Liver (tissue), 9 donors: ENCODE data around the gene TSPAN5. TPM values are rescaled to one million over a fixed set of nuclear protein-coding genes. Genes with fewer than 3 reads are reported as not detected.

ENCODE experiments used
- DNase-seq: peaks from one replicate; pipeline ENCODE4 v3.0.0-alpha.2; 2017; ENCODE audit warnings: low spot score
- H3K27ac ChIP-seq, 2 donors: one replicate each; pipeline ENCODE4 v1.7.0; 2013; ENCODE audit warnings: inconsistent platforms in 2 of 2, low read length in 2 of 2, control low read depth in 1 of 2, low read depth in 1 of 2, mild to moderate bottlenecking in 1 of 2
- H3K27me3 ChIP-seq, 4 donors: one replicate each; pipeline versions ENCODE4 v1.6.1 to v1.7.0; 2013; ENCODE audit warnings: low read length in 3 of 4, inconsistent platforms in 1 of 4, mild to moderate bottlenecking in 1 of 4, moderate library complexity in 1 of 4; ENCODE audit not compliant: control insufficient read depth in 4 of 4, insufficient read depth in 4 of 4
- H3K36me3 ChIP-seq, 4 donors: one replicate each; pipeline versions ENCODE4 v1.6.1 to v1.7.0; 2013; ENCODE audit warnings: low read length in 3 of 4, mild to moderate bottlenecking in 3 of 4, low read depth in 1 of 4, moderate library complexity in 1 of 4; ENCODE audit not compliant: control insufficient read depth in 4 of 4, insufficient read depth in 3 of 4
- H3K4me1 ChIP-seq, 4 donors: one replicate each; pipeline versions ENCODE4 v1.6.1 to v1.7.0; 2013; ENCODE audit warnings: low read length in 3 of 4, mild to moderate bottlenecking in 3 of 4, moderate library complexity in 1 of 4; ENCODE audit not compliant: control insufficient read depth in 4 of 4, insufficient read depth in 4 of 4
- H3K4me3 ChIP-seq, 3 donors: one replicate each; pipeline versions ENCODE4 v1.6.1 to v1.7.0; 2013; ENCODE audit warnings: low read length in 3 of 3, control low read depth in 1 of 3, low read depth in 1 of 3, mild to moderate bottlenecking in 1 of 3
- H3K9ac ChIP-seq, 2 donors: one replicate each; pipeline ENCODE4 v1.7.0; 2013; ENCODE audit warnings: low read length in 2 of 2, mild to moderate bottlenecking in 2 of 2, moderate library complexity in 2 of 2, control low read depth in 1 of 2, low read depth in 1 of 2
- H3K9me3 ChIP-seq, 4 donors: one replicate each; pipeline versions ENCODE4 v1.6.1 to v1.7.0; 2013; ENCODE audit warnings: low read length in 3 of 4; ENCODE audit not compliant: control insufficient read depth in 4 of 4
- EGR1 ChIP-seq, 2 donors: IDR thresholded peaks; 2 replicates each; pipeline ENCODE4 v1.6.1; 2016 to 2018; ENCODE audit warnings: antibody characterized with exemption in 2 of 2, low read depth in 2 of 2
- FOXA1 ChIP-seq: IDR thresholded peaks from 2 replicates; pipeline ENCODE4 v1.6.1; 2016; ENCODE audit warnings: antibody characterized with exemption
- FOXA2 ChIP-seq: IDR thresholded peaks from 2 replicates; pipeline ENCODE4 v1.6.1; 2016; ENCODE audit warnings: antibody characterized with exemption
- GABPA ChIP-seq, 2 donors: IDR thresholded peaks in 1 of 2; conservative IDR thresholded peaks in 1 of 2; 2 replicates each; pipeline ENCODE4 v1.6.1; 2016; ENCODE audit warnings: antibody characterized with exemption in 2 of 2, mild to moderate bottlenecking in 1 of 2, moderate library complexity in 1 of 2
- HNF4A ChIP-seq, 2 donors: conservative IDR thresholded peaks; 2 replicates each; pipeline ENCODE4 v1.6.1; 2016; ENCODE audit warnings: antibody characterized with exemption in 2 of 2, mild to moderate bottlenecking in 2 of 2
- HNF4G ChIP-seq: IDR thresholded peaks from 2 replicates; pipeline ENCODE4 v1.6.1; 2016; ENCODE audit warnings: antibody characterized with exemption
- JUND ChIP-seq, 2 donors: IDR thresholded peaks; 2 replicates each; pipeline ENCODE4 v1.6.1; 2016; ENCODE audit warnings: antibody characterized with exemption in 2 of 2
- NR2F2 ChIP-seq: IDR thresholded peaks from 2 replicates; pipeline ENCODE4 v1.6.1; 2016; ENCODE audit warnings: antibody characterized with exemption
- RAD21 ChIP-seq, 2 donors: IDR thresholded peaks; 2 replicates each; pipeline ENCODE4 v1.6.1; 2016; ENCODE audit warnings: antibody characterized with exemption in 2 of 2, mild to moderate bottlenecking in 2 of 2
- RXRA ChIP-seq, 2 donors: IDR thresholded peaks; 2 replicates each; pipeline ENCODE4 v1.6.1; 2017 to 2018; ENCODE audit warnings: antibody characterized with exemption in 2 of 2, mild to moderate bottlenecking in 1 of 2
- SP1 ChIP-seq: IDR thresholded peaks from 2 replicates; pipeline ENCODE4 v1.6.1; 2018; ENCODE audit warnings: antibody characterized with exemption, mild to moderate bottlenecking
- TAF1 ChIP-seq: conservative IDR thresholded peaks from 2 replicates; pipeline ENCODE4 v1.6.1; 2016; ENCODE audit warnings: antibody characterized with exemption, mild to moderate bottlenecking
- YY1 ChIP-seq: IDR thresholded peaks from 2 replicates; pipeline ENCODE4 v1.6.1; 2016; ENCODE audit warnings: antibody characterized with exemption, mild to moderate bottlenecking
- WGBS: extraction: QIAGEN DNeasy Blood & Tissue Kit; methylation state at CpG from one replicate; pipeline ENCODE4 v1.1.7; 2013; 5-methylcytosine and 5-hydroxymethylcytosine counted together
- polyA plus RNA-seq, 2 donors: library from polyadenylated mRNA; stranded (reverse) in 1 of 2; unstranded in 1 of 2; fragments of 200-250 nt in 1 of 2; fragments of >200 nt in 1 of 2; fragmentation: Nextera tagmentation in 1 of 2; extraction: Ambion mirVana in 1 of 2; gene quantifications; one replicate each; pipeline versions ENCODE4 v1.2.1 to v1.2.3, GENCODE V29; 2013 to 2015
- total RNA-seq, 2 donors: library from RNA; depleted of rRNA; stranded (reverse); fragments of >200 nt; gene quantifications; one replicate each; pipeline ENCODE4 v1.2.3, GENCODE V29; 2014
- TF ChIP-seq, protein P1 (sequence below): fragments of 150-350 bp; IDR thresholded peaks from 2 replicates; pipeline ENCODE4 v1.5.1; 2017; ENCODE audit warnings: improper control_type of control experiment, low read depth, low read length; ENCODE audit not compliant: missing input control
- TF ChIP-seq, protein P2 (sequence below): IDR thresholded peaks from 2 replicates; pipeline ENCODE4 v1.6.1; 2016; ENCODE audit warnings: antibody characterized with exemption, mild to moderate bottlenecking
- TF ChIP-seq, protein P3 (sequence below): IDR thresholded peaks from 2 replicates; pipeline ENCODE4 v1.6.1; 2016; ENCODE audit warnings: antibody characterized with exemption
- TF ChIP-seq, protein P4 (sequence below): IDR thresholded peaks from 2 replicates; pipeline ENCODE4 v1.6.1; 2016; ENCODE audit warnings: antibody characterized with exemption
- TF ChIP-seq, protein P5 (sequence below): IDR thresholded peaks from 2 replicates; pipeline ENCODE4 v1.6.1; 2016; ENCODE audit warnings: antibody characterized with exemption
- donor health status: healthy.
- donor health status: healthy.
- donor health status: healthy.
- donor health status: healthy.
- donor health status: healthy.

The TSPAN5 gene
- total and polyA plus RNA-seq, 4 donors: 0.36 to 54.0 (median 0.63) TPM

DNA sequence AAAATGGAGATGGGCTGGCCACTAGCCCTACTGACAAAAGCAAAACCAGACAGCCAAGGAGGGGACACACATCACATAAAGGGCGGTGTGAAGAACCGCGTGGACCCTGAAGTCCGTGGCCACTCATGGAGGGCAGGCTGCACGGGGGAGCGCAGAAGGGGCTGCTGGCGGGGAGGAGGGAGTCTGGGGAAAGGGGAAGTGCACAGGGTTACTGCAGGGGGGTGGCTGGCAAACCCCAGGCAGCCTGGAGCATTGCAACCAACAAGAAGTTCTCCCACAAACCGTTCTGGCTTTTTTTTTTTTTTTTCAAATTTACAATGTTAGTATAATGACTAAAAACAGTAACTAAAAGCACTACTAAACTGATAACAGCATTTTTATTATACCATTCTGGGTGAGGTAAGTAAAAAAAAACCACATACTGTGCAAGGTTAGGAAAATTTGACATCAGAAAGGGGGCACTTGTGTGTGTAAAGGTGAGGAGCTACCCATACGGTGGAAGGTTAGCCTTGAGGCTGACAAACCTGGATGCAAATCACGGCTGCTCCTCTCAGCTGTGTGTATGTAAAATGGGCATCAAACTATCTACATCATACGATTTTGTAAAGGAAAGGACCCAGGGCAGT lies 87.1 kb downstream of the TSPAN5 start (continued):
- TF ChIP-seq EGR1 (IDR thresholded peaks at IDR 0.05; ENCODE audit: low read depth in 2 of 2) (no peak), JUND (IDR thresholded peaks at IDR 0.05) (no peak), FOXA2 (no peak), YY1 (no peak)
- TF ChIP-seq, protein P1, sequence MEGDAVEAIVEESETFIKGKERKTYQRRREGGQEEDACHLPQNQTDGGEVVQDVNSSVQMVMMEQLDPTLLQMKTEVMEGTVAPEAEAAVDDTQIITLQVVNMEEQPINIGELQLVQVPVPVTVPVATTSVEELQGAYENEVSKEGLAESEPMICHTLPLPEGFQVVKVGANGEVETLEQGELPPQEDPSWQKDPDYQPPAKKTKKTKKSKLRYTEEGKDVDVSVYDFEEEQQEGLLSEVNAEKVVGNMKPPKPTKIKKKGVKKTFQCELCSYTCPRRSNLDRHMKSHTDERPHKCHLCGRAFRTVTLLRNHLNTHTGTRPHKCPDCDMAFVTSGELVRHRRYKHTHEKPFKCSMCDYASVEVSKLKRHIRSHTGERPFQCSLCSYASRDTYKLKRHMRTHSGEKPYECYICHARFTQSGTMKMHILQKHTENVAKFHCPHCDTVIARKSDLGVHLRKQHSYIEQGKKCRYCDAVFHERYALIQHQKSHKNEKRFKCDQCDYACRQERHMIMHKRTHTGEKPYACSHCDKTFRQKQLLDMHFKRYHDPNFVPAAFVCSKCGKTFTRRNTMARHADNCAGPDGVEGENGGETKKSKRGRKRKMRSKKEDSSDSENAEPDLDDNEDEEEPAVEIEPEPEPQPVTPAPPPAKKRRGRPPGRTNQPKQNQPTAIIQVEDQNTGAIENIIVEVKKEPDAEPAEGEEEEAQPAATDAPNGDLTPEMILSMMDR: no peak

DNA sequence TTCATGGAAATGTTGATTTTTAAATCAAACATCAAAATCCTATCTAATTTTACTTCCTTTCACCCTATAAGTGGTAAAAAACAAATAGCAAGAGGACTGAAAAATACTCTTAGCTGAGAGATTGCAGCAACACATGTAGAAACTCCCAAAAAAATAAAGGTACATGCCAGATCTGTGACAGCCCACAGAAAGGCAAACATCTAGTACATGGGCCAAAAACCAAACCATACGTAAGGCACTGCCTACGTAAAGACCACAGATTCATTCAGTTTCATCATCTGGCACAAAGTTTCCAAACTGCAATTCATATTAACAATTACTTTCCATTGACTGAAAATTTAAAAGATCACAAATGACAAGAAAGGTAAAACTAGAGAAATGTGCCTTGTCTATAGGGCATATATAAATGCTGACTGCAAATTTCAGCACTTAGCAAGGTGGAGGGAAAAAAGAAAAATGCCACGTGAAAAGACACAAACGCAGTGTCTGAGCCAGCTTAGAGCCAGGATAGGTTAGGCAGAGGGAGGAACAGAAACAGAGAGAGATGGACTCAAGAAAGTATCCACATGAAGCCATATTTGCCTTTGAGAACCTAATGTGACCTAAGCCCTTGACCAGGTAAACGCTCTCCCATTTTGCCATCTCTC lies 88.1 kb downstream of the TSPAN5 start:
- Histone ChIP-seq H3K9me3 (no peaks in the 10 kb centered on the region), H3K4me3 (no peak overlapping the region), H3K36me3 (no peaks in the 10 kb centered on the region), H3K27me3 (no peaks in the 10 kb centered on the region), H3K9ac (no peak overlapping the region), H3K4me1 (no peaks in the 10 kb centered on the region), H3K27ac (no peak overlapping the region)
- TF ChIP-seq HNF4G (no peak), FOXA2 (no peak), JUND (IDR thresholded peaks at IDR 0.05) (no peak), HNF4A (conservative IDR thresholded peaks at IDR 0.05) (no peak), GABPA (IDR thresholded peaks at IDR 0.05 in 1 of 2, conservative IDR thresholded peaks at IDR 0.05 in 1 of 2) (no peak), RXRA (IDR thresholded peaks at IDR 0.05) (no peak), RAD21 (IDR thresholded peaks at IDR 0.05) (no peak), TAF1 (no peak), NR2F2 (no peak), FOXA1 (no peak), YY1 (no peak), SP1 (no peak), EGR1 (IDR thresholded peaks at IDR 0.05; ENCODE audit: low read depth in 2 of 2) (no peak)
- TF ChIP-seq, protein P2, sequence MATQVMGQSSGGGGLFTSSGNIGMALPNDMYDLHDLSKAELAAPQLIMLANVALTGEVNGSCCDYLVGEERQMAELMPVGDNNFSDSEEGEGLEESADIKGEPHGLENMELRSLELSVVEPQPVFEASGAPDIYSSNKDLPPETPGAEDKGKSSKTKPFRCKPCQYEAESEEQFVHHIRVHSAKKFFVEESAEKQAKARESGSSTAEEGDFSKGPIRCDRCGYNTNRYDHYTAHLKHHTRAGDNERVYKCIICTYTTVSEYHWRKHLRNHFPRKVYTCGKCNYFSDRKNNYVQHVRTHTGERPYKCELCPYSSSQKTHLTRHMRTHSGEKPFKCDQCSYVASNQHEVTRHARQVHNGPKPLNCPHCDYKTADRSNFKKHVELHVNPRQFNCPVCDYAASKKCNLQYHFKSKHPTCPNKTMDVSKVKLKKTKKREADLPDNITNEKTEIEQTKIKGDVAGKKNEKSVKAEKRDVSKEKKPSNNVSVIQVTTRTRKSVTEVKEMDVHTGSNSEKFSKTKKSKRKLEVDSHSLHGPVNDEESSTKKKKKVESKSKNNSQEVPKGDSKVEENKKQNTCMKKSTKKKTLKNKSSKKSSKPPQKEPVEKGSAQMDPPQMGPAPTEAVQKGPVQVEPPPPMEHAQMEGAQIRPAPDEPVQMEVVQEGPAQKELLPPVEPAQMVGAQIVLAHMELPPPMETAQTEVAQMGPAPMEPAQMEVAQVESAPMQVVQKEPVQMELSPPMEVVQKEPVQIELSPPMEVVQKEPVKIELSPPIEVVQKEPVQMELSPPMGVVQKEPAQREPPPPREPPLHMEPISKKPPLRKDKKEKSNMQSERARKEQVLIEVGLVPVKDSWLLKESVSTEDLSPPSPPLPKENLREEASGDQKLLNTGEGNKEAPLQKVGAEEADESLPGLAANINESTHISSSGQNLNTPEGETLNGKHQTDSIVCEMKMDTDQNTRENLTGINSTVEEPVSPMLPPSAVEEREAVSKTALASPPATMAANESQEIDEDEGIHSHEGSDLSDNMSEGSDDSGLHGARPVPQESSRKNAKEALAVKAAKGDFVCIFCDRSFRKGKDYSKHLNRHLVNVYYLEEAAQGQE: no peak
- TF ChIP-seq, protein P1: no peak
- TF ChIP-seq, protein P3, sequence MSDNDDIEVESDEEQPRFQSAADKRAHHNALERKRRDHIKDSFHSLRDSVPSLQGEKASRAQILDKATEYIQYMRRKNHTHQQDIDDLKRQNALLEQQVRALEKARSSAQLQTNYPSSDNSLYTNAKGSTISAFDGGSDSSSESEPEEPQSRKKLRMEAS: no peak
- TF ChIP-seq, protein P4, sequence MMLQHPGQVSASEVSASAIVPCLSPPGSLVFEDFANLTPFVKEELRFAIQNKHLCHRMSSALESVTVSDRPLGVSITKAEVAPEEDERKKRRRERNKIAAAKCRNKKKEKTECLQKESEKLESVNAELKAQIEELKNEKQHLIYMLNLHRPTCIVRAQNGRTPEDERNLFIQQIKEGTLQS: no peak
- TF ChIP-seq, protein P5, sequence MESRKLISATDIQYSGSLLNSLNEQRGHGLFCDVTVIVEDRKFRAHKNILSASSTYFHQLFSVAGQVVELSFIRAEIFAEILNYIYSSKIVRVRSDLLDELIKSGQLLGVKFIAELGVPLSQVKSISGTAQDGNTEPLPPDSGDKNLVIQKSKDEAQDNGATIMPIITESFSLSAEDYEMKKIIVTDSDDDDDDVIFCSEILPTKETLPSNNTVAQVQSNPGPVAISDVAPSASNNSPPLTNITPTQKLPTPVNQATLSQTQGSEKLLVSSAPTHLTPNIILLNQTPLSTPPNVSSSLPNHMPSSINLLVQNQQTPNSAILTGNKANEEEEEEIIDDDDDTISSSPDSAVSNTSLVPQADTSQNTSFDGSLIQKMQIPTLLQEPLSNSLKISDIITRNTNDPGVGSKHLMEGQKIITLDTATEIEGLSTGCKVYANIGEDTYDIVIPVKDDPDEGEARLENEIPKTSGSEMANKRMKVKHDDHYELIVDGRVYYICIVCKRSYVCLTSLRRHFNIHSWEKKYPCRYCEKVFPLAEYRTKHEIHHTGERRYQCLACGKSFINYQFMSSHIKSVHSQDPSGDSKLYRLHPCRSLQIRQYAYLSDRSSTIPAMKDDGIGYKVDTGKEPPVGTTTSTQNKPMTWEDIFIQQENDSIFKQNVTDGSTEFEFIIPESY: no peak
- WGBS: 91% methylated on average over 5 of the region's 5 CpGs
- DNase-seq: no peak
